ENCODE measurements around the gene TMEM269.

TMEM269 gene

DNA sequence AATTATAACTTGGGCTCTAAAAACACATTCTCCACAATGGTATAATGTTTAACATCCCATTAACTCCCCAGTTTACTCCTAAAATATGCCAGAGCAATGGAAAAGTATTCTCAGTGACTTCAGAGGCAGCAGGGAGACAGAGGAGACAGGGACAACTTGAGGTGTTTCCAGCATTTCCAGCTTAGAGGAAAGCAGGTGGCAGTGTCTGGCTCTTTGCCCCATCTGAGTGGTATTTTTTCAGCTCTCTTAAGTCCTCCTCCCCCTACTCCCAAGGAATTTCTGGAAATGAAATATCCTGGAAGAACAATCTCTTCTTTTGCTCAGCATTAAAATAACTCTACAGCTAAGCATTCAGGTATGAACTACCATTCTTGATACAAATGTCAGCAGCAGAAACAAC is 21.4 kb downstream of the TMEM269 start:
- TF ChIP-seq, protein P1, sequence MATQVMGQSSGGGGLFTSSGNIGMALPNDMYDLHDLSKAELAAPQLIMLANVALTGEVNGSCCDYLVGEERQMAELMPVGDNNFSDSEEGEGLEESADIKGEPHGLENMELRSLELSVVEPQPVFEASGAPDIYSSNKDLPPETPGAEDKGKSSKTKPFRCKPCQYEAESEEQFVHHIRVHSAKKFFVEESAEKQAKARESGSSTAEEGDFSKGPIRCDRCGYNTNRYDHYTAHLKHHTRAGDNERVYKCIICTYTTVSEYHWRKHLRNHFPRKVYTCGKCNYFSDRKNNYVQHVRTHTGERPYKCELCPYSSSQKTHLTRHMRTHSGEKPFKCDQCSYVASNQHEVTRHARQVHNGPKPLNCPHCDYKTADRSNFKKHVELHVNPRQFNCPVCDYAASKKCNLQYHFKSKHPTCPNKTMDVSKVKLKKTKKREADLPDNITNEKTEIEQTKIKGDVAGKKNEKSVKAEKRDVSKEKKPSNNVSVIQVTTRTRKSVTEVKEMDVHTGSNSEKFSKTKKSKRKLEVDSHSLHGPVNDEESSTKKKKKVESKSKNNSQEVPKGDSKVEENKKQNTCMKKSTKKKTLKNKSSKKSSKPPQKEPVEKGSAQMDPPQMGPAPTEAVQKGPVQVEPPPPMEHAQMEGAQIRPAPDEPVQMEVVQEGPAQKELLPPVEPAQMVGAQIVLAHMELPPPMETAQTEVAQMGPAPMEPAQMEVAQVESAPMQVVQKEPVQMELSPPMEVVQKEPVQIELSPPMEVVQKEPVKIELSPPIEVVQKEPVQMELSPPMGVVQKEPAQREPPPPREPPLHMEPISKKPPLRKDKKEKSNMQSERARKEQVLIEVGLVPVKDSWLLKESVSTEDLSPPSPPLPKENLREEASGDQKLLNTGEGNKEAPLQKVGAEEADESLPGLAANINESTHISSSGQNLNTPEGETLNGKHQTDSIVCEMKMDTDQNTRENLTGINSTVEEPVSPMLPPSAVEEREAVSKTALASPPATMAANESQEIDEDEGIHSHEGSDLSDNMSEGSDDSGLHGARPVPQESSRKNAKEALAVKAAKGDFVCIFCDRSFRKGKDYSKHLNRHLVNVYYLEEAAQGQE (IDR thresholded peaks at IDR 0.05; ENCODE audit: insufficient read depth in 1 of 2, low read depth in 2 of 2, low read length in 2 of 2): no peak
- TF ChIP-seq POLR2AphosphoS5 (IDR thresholded peaks at IDR 0.05; ENCODE audit: low read depth, low read length): no peak
- no peak for TF ChIP-seq FOXP2 (optimal IDR thresholded peaks at IDR 0.05; ENCODE audit: borderline replicate concordance, extremely low read depth, extremely low read length, insufficient read depth)
- TF ChIP-seq TAF1 (IDR thresholded peaks at IDR 0.05; ENCODE audit: borderline replicate concordance, insufficient read depth, low read length): no peak
- TF ChIP-seq SIN3A (IDR thresholded peaks at IDR 0.05; ENCODE audit: borderline replicate concordance, insufficient read depth, low read length): no peak

DNA sequence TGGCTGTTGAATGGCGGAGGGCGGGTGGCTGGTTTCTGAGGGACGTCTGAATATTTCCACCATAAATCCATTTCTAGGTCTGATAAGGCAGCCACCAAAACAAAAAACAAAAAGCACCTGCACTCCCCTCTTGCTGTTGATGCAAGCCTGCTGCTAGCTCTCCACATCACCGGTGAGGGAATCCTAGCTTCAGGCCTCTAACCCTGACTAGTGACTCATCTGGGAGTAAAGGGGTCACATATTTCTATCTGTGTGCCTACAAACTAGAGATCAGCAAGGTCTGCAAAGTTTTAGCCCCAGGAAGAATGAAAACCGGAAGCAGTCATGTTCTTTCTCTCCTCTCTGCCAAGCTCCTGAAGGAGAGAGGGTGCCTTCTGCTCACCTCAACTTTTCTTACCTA is 21.8 kb downstream of the TMEM269 start:
- TF ChIP-seq SIN3A (IDR thresholded peaks at IDR 0.05; ENCODE audit: borderline replicate concordance, insufficient read depth, low read length): no peak
- no peak for TF ChIP-seq POLR2AphosphoS5 (IDR thresholded peaks at IDR 0.05; ENCODE audit: low read depth, low read length)
- no peak for TF ChIP-seq TAF1 (IDR thresholded peaks at IDR 0.05; ENCODE audit: borderline replicate concordance, insufficient read depth, low read length)
- TF ChIP-seq, protein P1 (IDR thresholded peaks at IDR 0.05; ENCODE audit: insufficient read depth in 1 of 2, low read depth in 2 of 2, low read length in 2 of 2): no peak
- TF ChIP-seq FOXP2 (optimal IDR thresholded peaks at IDR 0.05; ENCODE audit: borderline replicate concordance, extremely low read depth, extremely low read length, insufficient read depth): no peak

DNA sequence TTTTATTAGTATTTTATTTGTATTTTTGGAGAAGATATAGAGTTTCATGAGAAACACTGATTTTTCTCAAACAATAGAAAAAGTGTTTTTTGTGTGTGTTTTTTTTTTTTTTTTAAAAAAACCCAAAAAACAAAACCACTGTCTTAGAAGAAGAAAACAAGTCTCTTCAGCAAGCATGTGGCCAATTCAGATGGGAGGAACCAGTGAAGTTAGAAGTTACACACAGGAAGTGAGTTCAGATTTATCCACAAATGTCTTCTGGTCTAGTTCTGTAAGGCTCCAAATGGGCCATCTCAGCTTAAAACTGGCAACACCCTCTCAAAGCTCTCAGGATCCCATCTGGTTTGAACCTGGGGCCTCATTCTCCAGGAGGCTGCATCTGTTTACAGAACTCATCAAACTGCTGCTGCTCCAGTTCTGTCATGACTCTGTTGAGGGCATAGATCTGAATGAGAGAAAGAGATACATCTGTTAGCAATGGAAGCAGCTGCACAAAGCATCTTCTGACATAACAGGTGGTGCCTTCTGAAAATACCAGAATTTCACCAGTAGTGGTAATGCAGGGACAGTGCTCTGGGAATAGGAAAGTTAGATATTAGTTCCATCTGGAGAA is 22.4 kb downstream of the TMEM269 start:
- no peak for TF ChIP-seq TAF1 (IDR thresholded peaks at IDR 0.05; ENCODE audit: borderline replicate concordance, insufficient read depth, low read length)
- TF ChIP-seq POLR2AphosphoS5 (IDR thresholded peaks at IDR 0.05; ENCODE audit: low read depth, low read length): no peak
- no peak for TF ChIP-seq FOXP2 (optimal IDR thresholded peaks at IDR 0.05; ENCODE audit: borderline replicate concordance, extremely low read depth, extremely low read length, insufficient read depth)

DNA sequence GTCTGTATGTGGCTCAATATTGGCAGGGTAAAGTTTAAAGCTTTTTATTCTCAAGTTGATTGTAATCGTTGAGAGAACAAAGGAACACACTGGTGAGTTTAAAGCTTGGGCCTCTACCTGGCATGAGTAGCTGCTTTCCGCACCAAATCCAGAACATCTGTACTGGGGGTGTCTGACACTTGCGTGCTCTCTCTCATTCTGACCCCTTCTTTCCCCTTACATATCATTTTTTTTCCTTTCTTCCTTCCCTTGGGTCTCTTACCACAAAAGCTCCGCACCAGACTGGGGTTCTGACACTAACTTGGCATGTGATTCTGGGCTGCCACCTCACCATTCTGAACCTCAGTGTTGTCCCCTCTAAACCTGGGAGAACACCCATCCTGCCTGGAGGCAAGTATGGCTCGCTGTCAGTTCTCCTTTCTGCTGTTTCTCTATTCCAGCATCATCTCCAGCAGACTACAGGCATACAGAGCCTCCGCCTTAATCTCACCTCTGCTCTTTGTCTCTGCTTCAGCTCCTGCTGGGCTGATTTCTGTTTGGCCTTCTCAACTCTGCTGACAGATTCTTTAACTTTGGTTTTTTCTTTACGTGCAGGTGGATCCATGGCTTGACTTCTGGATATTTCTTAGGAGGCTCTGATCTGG is 31.3 kb downstream of the TMEM269 start:
- TF ChIP-seq TAF1 (IDR thresholded peaks at IDR 0.05; ENCODE audit: borderline replicate concordance, insufficient read depth, low read length): no peak
- no peak for TF ChIP-seq POLR2AphosphoS5 (IDR thresholded peaks at IDR 0.05; ENCODE audit: low read depth, low read length)
- no peak for TF ChIP-seq SIN3A (IDR thresholded peaks at IDR 0.05; ENCODE audit: borderline replicate concordance, insufficient read depth, low read length)
- TF ChIP-seq, protein P1 (IDR thresholded peaks at IDR 0.05; ENCODE audit: insufficient read depth in 1 of 2, low read depth in 2 of 2, low read length in 2 of 2): no peak
- TF ChIP-seq FOXP2 (optimal IDR thresholded peaks at IDR 0.05; ENCODE audit: borderline replicate concordance, extremely low read depth, extremely low read length, insufficient read depth): no peak

DNA sequence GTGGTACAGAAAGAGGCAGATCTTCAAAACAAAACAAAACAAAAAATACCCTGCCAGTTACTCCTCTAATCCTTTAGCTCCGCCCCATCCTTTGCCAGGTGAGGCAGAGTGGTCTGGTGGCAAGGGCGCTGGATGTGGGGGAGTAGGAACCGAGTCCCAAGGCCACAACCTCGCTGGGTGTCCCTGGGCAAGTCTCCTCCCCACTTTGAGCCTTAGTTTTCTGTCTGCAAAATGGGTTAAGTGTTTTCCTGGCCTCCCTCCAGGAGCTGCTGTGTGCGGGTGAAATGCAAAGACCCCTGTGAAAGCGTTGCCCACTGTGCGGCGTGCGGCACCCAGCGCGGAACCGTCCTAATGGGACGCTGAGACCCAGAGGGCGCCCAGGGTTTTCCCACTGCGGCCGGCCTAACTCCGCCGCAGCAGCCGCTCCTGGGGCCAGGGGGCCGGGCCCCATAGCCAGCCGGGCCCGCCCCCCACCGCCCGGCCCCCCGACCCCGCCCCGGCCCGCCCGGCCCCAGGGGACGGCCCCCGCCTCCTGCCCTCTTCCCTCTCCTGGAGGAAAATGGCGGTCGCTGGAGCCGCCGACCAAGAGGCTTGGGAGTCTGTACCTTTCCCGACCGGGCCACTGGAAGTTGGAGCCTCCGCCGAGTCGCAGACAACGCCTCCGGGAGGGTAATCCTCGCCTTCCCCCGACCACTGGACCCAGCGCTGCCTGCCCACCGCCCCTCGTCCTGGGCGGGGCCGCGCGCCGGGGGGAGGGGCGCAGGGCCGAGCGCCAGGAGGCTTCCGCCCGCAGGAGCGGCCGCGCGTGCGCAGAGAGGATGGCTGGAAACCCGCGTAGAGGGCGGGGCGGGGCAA is 32.0 kb downstream of the TMEM269 start, which contains the start of the genes ERMAP and SVBP:
Gene ERMAP (plus strand): TSS at position 538 of the 855 bp plus-strand sequence. CDS start 13,327 bp downstream, outside the sequence.
Gene SVBP (minus strand): TSS at position 813 of the 855 bp plus-strand sequence. CDS start 853 bp downstream, outside the sequence.
- TF ChIP-seq POLR2AphosphoS5 (IDR thresholded peaks at IDR 0.05; ENCODE audit: low read depth, low read length) (peak; percentile 60), FOXP2 (optimal IDR thresholded peaks at IDR 0.05; ENCODE audit: borderline replicate concordance, extremely low read depth, extremely low read length, insufficient read depth) (no peak), TAF1 (IDR thresholded peaks at IDR 0.05; ENCODE audit: borderline replicate concordance, insufficient read depth, low read length) (0 out of 2 replicates have a peak, but pooled peaks have one; percentile 56)
